IPS-NIHi11 (cell line): ENCODE data around the gene MEGF6.

Source experiments
- DNase-seq: peaks from one replicate; pipeline ENCODE4 v3.0.0; 2012; ENCODE audit warnings: mixed read lengths, low spot score

Gene MEGF6

GRCh38 chr1:3469849-3470649, 141.3 kb downstream of the MEGF6 start:
- no peak for DNase-seq

- DNase-seq = no peak
Observed at GRCh38 chr1:3469104-3469848, 142.0 kb downstream of the MEGF6 start.

DNA sequence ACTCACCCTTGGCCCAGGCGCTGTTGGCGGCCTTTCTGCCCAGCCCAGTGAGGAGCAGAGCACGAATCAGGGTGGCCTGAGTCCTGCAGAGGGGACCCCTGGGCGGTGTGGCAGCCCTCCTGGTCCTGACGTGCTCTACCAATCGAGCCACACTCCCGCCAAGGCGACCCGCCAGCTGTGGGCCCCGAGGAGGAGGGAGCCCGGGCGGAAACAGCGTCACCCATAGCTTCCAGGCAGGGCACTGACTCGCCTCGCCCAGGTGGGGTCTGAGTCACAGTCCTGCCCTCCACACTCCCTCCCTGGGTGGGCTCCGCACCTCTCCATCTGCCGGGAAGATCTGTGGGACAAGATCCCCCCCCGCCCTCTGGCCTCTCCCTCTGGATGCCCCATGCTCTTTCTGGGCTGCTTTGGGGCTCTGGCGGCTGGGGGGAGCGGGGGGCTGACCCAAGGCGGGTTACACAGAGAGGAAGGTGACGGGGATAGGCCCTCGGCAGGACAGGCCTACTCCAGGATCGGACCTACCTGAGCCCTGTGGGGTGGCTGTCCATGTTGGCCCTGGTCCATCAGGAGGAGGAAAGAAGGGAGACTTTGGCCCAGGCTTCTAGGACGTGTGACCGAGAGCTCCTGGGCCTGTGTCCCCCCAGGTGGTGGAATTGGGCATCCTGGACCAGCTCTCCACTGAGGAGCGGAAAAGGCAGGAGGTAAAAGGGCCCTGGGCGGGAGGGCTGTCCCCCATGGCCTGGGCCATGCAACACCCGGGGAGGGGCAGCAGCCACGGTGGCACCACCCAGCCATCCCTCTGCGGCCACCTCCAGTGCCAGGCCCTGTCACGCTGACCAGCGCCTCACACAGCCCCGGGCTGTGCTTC, 142.8 kb downstream of the MEGF6 start:
- DNase-seq = no peak

DNA sequence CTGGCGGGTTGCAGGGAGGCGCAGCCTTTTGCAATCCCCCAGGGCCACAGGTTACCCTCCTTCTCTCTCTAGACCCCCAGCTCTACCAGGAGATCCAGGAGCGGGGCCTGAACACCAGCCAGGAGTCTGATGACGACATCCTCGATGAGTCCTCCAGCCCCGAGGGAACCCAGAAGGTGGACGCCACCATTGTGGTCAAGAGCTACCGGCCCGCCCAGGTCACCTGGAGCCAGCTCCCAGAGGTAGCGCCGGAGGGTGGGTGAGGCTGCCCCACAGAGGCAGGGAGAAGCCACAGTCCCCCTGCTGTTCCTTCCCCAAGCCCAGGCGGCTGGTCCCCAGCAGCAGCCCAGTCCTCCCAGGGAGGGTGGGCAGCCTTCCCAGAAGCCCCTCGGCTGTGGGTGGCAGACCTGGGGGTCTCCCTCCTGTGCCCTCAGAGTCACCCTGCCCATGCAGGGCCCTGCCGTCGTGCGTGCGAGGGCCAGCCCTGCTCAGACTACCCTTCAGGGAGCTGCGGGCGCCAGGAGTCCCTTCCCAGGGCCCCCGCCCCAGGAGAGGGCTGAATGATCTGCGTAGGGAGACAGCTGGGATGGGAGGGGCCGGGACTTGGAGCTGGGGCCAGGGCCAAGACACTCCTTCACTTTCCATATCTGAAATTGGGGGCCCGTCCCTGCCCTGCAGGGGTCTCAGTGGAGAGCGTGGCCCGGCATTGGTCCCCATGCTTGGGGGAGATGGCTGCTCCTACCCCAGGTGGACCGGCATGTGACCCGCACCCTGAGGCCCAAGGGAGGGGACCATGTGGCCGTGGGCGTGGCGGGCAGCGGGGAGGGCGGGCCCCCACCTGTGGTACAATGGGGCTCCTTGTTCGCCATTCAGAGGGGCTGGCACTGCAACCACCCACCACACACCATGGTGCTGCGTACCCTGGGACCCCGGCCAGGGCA, 143.9 kb downstream of the MEGF6 start:
- no peak for DNase-seq

- no peak for DNase-seq
Observed at GRCh38 chr1:3466366-3467075, 144.8 kb downstream of the MEGF6 start.

DNA sequence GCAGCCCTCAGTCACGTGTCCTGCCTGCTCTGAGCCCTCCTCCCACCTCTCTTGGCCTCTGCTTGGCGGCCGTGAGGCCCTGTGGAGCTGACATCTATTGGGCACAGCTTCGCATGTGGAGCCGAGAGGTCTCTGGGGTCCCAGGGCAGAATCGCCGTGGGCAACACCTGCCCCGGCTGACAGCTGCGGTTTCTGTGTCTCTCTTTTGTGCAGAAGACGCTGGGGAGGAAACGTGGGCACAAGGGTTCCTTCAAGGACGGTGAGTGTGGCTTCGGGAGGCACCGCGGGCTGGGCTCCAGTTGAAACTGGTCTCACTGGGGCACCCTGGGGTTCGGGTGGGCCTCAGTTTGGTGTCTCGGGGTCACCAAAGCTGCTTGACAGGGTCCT, 145.4 kb downstream of the MEGF6 start:
- no peak for DNase-seq

DNA sequence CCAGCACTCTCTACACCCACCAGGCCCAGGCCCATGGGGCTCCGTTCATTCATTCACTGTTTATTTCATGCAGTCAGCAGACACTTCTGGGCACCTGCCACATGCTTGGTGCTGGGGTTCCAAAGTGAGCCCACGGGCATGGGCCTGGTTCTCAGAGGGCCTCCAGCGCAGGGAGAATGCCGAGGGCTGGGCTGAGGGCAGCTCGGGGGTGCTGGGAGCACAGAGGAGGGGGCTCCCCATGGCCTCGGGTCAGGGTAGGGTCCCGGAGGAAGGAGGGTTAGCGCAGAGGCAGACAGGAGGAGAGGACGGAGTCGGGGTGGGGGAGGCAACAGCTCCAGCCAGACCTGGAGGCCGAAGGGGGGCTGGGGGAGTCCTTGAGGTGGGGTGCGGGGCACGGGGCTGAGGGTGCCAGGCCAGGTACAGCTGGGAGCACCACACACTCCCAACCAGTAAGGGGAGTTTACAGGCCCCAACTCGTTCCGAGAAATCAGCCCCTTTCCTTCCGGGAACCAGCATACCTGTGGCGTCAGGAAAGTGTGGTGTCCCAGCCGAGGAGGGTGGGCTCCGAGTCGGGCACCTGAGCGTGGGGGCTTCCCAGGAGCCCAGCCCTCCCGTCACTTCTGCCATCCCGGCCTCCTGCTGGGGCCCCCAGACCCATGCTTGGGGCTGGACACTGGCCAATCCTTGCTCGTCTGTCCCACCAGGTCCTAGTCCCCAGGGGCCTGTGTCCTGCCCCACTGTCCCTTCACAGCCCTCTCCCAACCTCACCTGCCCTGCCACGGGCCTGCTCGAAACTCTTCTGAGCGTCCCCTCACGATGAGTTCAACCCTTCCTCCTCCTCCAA, 146.0 kb downstream of the MEGF6 start:
- DNase-seq = no peak

DNA sequence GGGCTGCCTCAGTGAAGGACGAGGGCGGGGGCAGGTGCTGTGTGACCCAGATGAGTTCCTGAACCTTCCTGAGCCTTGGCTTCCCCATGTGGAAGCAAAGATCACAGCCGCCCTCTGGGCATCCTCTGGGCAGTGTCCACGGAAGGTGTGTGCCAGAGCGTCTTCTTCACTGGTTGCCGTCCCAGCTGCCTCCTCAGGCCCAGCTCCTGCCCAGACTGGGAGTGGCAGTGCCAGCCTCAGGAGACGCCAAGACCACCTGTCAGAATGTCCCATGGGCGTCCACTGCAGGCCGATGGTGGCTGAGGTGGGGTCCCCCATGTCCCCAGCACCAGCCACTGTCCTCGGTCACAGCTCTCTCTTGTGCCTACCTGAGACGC, 146.7 kb downstream of the MEGF6 start:
- no peak for DNase-seq

GRCh38 chr1:3463891-3464648, 147.2 kb downstream of the MEGF6 start:
- DNase-seq = peak; percentile 5

DNA sequence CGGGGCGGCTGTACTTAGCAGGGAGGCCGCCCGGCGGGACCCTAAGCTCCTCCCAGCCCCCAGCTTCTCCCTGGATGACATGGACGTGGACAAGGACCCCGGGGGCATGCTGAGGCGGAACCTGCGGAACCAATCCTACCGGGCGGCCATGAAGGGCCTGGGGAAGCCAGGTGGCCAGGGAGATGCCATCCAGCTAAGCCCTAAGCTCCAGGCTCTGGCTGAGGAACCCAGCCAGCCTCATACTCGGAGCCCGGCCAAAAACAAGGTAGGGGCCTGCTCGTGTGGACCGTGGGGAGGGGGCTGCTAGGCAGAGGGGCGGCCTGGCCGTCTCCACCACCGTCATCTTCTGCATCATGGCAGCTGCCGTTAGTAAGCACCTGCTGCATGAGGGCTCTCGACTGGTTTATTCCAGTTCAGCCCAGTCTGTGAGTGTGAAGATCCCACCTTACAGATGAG, 147.9 kb downstream of the MEGF6 start:
- DNase-seq = no peak

GRCh38 chr1:3463013-3463385, 148.3 kb downstream of the MEGF6 start:
- no peak for DNase-seq

- no peak for DNase-seq
Observed at GRCh38 chr1:3462356-3463012, 148.8 kb downstream of the MEGF6 start.

DNA sequence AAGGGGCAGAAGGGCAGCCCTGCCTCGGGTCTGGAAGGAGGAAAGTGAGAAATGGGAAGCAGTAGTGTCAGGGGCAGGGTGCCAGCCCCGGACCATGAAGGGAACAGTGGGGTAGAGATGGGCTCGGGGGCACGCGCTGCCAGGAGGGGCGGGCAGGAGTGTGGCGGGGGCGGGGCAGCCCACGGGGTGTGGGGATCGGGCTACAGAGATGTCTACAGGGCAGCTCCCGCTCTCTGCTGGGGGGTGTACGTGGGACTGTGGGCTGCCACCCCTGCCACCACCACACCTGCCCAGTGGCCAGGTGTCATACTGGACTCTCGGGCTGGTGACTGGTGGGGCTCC, 149.4 kb downstream of the MEGF6 start:
- DNase-seq = no peak

- DNase-seq = no peak
Observed at GRCh38 chr1:3461238-3461933, 149.9 kb downstream of the MEGF6 start.

- no peak for DNase-seq
Observed at GRCh38 chr1:3460672-3461131, 150.6 kb downstream of the MEGF6 start.

DNA sequence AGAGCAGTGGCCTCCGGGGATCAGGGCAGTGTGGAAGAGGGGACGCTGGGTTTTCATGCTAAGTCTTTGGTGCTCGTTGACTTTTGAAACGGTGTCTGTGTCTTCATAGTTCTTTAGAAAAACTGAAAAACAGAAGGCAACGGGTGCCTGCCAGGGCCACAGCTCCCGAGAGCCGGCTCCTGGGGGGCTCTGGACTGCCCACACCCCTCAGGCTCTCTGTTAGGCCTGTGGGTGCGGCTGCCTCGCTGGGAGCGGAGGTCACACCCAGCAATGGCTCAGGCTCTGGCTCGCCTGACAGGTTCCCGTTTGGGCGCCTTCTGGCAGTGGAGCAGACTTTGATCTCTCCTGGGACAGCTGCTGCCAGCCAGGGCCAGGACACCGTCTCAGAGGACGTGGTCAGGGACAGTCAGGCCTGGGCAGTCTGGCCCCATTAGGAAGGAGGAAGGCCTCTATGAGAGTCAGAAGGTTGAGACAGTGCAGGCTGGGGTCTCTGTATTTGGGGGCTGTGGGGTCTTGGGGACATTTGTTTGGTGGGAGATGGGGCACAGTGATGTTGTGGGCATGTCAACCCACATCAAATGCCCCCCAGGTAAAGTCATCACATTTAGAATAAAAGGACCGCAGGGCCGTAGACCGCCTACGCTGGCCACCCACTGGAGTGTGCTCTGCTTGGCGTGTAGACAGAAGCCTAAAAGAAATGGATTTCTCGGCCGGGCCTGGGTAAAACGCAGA, 151.2 kb downstream of the MEGF6 start:
- DNase-seq = no peak
